GM21737 (cell line): Measurements from ENCODE around the gene MCFD2.

Experiments used
- ATAC-seq: cut with Tn5 transposase; IDR thresholded peaks from one replicate; pipeline ENCODE4 v1.9.1; 2021; ENCODE audit warnings: mild to moderate bottlenecking, moderate library complexity; ENCODE audit not compliant: unreplicated experiment

MCFD2 gene

GRCh38 chr2:46915281-46915810 lies at the start of gene MCFD2:
Gene MCFD2, minus strand, starts transcription at chr2:46915806. Its CDS starts 6,635 bp downstream, at chr2:46909171.
- ATAC-seq: peak; percentile 28

DNA sequence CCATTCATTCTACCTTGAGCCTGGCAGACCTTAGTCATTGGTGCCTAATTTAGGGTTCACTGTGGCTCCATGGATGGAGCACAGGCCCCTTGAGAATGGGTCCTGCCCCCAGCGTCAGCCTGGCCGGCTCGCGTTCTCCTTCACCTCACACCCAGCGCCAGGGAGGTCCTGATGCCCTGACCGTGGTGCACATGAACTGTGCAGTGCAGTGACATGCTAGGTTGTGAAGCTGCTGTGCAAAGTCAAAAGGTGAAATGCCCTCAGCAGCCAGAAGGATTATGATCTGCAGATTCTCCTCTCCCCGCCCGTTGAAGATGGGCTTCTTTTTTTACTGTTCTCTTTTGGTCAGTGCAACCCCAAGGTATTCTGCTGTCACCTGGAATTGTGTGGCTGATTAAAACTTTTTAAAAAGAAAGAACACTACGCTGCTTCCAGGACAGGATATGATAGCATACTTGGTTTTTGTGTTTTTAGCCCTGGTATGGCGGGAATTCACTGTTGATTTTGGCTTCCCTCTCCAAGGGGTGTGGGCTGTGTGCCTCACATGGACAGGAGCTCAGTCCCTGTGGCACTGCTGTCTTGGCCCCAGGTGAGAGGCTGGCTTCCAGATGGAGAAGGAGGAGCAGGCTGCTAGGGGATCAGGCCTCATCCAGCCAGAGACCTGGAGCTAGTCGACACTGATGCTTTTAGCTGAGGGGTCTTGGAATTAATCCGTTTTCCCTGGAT lies 49.4 kb upstream of the MCFD2 start:
- ATAC-seq: no peak

GRCh38 chr2:46963941-46964673 lies 48.5 kb upstream of the MCFD2 start:
- ATAC-seq: no peak

GRCh38 chr2:46963210-46963609 lies 47.6 kb upstream of the MCFD2 start:
- ATAC-seq: no peak

DNA sequence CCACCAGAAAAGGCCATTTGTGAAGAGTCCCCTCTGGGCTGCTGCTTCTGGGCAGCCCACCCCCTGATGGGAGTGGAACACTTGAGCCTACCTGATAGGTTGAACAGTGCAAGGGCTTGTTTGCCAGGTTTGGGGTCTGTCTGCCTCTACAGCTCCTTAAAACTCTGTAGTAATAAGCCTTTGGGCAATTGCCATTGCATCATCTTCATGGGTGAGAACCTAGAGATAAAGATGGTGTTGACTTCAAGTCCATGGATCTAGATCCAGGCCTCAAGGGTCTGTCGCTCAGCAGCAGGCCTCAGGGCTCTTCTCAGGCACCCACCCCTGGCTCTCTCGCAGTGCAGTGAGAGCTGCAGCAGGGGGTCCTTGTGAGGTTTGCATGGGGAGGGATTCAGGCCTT lies 47.1 kb upstream of the MCFD2 start:
- ATAC-seq: no peak

DNA sequence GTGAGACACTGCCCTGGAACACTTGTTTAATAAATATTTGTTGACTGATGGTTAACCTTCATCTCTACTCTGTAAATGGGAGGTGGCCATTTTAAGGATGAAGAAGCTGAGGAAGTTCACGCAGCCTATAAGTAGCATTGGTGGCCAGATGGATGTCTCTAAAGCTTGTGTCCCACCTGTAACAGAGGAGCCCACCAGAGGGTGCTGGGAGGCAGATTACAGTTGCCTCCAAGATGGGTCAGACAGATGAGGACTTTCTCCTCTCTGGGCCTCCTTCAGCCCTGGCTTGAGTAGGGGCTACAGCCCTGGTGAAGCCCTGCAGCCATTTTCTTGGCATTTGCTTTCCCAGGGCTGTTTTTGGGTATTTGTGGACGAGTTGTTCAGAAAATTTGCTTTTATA lies 45.0 kb upstream of the MCFD2 start:
- ATAC-seq: no peak

DNA sequence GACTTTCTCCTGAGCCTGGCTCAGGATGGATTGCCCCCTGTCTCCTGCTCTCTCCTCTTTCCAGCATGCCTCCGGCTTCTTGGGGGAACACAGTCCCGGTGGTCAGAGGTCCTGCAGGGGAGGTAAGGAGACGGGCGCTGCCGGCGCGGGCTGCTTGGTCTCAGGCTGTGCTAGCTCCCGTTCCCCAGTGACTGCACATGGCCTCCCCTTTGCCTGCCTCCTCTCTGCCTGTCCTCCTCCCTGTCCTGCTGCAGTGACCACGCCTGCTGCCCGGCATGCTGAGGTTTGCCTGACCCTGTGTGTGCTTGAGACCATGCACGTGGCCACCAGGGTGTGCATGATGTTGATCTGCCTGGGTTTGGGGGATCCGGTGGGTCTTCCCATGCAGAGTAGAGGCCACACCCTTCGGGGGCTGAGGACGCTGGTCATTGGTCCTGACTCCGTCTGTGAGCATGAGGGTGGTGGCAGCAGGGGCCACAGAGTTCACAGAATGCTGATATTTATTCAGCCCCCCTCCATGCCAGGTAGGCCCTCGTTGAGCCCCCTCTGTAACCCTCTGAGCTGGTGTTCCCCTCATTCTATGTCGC lies 42.9 kb upstream of the MCFD2 start:
- ATAC-seq: no peak

DNA sequence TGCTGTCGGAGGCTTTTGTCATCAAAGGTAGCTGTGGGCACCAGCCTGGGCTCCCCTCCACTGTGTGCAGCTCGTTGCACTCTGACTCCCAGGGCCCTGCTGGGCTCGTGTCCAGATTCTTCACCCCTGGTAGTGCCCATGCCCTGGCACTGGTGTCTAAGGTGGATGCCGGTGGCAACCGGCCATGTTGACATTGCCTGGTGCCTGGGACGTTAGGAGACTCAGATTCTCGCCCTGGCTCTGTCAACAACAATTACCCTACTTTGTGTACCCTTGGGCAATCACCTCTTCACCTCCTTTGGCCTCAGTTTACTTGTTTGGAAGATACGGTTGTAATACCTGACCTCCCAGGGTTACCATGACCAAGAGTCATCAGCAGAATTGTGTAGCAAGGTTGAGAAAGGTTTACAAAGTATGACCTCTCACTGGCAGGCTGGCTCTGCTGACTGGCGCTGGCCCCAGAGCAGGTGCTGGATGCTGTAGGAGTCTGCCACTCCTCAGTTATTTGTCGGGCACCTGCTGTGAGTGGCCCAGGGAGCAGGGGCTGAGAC lies 41.5 kb upstream of the MCFD2 start:
- no peak for ATAC-seq

GRCh38 chr2:46955764-46956163 lies 40.2 kb upstream of the MCFD2 start:
- no peak for ATAC-seq

DNA sequence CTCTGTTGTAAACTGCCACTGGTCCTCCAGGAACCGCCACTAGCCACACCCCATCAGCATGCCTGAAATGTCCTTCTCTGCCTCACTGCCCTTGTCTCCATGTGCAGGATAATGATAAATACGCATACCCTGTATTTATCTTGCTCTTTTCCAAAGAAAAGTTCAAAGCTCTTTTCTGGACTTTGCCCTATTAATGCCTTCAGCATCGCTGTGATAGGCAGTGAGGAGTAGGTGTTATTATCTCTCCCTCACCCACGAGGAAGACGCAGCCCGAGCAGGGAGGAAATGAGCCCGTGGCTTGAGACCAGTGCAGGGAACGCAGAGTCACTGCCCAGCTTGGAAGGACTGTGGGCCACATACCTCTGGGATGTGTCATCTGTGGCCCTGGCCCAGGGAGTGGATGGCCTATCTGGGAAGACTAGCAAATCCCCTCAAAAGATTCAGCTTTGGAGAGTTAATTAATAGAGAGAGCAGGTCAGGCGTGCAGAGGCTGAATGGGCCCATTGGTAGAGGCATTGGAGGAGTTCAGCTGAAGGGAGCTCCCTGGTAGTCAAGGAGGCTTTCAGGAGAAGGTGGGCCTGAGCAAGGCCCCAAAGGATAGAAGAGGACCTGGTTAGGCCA lies 39.5 kb upstream of the MCFD2 start:
- ATAC-seq: no peak

DNA sequence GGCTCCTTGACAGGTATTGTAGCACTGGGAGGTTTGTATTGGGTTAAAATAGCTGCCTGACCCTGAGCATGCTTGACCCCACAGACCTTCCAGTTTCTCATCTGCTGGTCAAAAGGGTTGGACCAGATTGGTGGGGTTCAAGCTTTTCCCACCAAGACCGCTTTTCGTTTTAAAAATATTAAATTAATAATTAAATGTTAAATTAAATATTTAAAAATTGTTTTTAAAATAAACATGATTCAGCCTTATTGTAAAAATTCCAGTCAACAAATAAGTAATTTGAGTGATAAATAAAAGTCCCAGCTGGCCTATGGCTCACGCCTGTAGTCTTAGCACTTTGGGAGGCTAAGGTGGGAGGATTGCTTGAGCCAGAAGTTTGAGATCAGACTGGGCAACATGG lies 36.6 kb upstream of the MCFD2 start:
- no peak for ATAC-seq

DNA sequence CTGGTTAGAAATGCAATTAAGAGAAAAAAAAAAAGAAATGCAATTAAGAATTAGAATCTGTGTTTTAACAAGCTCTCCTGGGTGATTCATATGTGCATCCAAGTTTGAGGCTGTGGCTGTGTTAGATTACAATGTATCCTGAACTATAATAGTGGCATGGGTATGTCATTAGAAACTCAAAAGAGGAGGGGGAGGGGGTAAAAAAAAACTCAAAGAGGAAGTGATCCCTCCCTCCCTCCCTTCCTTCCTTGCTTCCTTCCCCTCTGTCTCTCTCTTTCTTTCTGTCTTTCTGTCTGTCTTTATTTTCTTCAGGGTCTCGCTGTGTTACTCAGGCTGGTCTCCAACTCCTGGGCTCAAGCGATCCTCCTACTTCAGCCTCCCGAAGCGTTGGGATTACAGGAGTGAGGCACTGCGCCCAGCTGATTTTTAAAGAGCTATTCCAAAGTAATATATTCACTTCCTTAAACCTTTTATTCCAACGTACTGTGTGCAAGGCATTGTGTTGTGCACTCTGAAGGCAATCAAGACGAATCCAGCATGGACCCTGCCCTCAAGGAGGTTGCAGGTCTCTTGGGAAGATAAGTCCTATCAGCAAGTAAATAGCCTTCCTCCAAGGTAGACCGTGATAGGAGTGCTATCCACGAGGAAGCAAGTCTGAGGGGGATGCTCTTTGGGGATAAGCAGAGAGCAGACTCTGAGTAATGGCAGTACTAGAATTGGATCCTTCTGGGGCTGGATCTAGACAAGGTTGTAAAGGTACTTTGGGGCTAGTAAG lies 35.9 kb upstream of the MCFD2 start:
- no peak for ATAC-seq

DNA sequence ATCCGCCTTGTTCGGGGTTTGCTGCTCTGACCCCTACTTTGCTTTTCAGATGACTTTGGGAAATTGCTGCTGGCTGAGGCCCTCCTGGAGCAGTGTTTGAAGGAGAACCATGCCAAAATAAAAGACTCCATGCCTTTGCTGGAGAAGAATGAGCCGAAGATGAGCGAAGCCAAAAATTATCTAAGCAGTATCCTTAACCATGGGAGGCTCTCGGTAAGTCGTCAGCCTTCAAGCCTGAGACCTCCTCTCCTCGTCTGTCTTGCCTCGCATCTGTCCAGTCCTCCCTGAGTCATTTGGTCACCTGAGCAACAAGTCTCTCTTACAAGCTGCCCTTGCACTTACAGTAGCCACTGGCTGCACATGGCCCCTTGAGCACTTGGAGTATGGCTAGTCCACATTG lies 34.7 kb upstream of the MCFD2 start:
- no peak for ATAC-seq

GRCh38 chr2:46947841-46948240 lies 32.2 kb upstream of the MCFD2 start:
- ATAC-seq: no peak

DNA sequence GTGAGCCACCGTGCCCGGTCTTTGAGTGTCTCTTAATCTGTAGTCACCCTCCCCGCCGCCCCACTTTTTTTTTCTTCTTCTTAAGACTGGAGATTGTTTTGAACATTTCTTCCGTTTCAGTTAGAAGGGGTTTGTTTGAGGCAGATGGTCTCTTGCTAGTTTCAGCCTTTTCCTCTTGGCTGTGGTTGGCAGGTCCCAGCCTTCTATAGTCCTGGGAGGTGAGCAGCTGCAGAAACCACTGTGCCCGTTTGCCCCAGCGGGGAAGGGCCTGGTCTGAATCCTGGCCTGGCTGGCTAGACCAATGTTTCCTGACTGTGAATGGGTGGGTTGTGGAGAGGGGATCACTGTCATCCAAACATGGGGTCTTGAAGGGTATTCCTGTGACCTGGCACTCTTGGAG lies 30.1 kb upstream of the MCFD2 start:
- no peak for ATAC-seq

- ATAC-seq: peak; percentile 36
Measured at GRCh38 chr2:46943881-46944798, 28.5 kb upstream of the MCFD2 start.

DNA sequence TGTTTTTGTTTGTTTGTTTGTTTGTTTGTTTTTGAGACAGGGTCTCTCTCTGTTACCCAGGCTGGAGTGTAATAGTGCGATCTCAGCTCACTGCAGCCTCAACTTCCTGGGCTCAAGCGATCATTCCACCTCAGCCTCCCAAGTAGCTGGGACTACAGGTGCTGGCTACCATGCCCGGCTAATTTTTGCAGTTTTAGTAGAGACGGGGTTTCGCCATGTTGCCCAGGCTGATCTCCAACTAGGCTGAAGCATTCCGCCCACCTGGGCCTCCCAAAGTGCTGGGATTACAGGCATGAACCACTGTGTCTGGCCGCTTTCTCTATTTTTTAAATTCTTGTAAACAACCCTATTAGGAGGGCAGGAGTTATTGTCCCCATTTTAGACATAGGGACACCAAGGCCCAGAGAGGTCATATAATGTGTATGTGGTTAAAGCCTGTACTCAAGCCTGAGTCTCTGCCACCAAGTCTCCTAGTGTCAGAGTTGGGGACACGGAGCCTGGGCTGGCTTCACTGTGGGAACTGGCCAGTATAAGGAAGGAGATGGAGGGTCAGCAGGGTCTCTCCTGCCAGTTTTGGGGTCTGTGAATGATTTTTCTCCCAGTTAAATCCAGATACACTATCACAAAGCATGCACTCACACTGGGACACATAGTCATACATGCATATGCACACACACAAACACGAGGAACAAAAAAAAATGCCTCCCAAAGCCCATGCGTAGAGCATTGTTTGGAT lies 27.5 kb upstream of the MCFD2 start:
- no peak for ATAC-seq

GRCh38 chr2:46942143-46942526 lies 26.5 kb upstream of the MCFD2 start:
- peak; percentile 34 for ATAC-seq
